ENCODE results near the gene REPS1.
"Not testable (repeated sequence)": the region's sequence is repeated elsewhere in the genome, so short reads cannot be mapped to it uniquely, and the experiment has no call there.

Gene REPS1

DNA sequence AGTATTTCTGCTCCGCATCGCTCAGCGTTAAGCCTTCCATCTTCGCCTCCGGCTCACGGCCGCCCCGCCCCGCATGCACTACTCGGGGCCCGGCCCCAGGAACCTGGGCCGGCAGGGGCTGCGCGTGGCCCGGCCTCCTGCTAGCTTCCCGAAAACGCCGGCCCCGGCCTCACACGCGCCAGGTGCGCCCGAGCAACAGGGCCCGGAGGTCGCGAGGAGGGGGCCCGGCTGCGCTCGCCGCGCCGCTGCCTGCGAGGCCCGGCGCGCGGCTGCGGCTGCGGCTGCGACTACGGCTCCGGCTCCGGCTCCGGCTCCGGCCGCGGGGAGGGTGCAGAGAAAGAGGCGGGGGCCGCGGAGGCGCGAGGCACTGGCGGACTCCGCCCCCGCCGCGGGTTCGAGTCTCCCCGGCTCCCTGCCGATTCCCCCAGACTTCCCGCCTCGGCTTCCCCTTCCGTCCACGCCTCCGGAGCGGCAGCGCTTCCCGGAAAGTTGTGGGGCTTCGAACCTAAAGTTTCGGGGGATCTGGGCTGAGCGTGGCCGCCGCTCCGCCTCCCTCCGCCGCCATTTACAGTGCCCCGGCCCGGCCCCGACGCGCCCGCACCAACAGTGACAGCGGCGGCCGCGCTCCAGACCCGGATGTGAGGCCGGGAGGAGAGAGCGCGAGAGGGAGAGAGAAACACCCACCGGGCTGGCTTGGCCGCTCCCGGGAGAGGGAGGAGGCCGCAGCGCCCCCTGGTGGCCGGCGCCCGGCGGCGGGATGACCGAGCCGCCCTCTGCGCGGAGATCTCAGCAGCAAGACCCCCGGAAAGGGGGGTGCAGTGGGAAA is at the start of gene REPS1:
Gene REPS1, minus strand, starts transcription at position 611 of the 826 bp plus-strand sequence. Its CDS starts 571 bp downstream, at position 40.
- DNase-seq: peak; percentile 91

GRCh38 chr6:139037490-139037889 is 49.4 kb upstream of the REPS1 start:
- DNase-seq: no peak

DNA sequence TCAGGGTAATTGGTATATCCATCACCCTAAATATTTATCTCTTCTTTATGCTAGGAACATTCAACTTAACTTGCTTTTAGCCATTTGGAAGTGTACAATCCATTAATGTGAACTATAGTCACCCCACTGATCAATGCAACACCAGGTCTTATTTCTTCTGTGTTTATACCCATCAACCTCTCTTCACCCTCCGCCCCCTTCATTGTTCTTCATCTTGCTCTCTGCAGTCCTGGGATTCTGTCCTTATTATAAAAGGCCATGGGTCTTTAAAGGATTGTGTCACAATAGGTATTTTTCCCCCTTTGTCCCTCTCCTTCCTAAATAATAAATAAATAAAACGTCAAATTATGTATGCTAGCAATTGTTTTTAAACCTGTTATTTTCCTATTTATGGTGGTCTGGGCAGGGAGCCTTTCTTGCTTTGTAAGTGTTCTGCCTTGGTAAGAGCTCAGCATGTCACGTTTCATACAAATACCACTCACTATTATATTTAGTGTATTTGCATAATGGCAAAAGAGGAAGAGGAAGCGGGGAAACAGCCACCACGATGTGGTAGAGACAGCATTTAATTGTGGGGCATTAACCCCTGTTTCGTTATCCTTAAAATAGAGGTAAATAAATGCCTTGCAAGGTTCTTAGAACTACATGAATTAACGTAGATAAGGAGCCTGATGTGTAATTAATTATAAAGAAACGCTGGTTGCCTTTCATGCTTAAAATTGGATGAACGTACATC is 42.3 kb upstream of the REPS1 start:
- DNase-seq: peak; percentile 34

DNA sequence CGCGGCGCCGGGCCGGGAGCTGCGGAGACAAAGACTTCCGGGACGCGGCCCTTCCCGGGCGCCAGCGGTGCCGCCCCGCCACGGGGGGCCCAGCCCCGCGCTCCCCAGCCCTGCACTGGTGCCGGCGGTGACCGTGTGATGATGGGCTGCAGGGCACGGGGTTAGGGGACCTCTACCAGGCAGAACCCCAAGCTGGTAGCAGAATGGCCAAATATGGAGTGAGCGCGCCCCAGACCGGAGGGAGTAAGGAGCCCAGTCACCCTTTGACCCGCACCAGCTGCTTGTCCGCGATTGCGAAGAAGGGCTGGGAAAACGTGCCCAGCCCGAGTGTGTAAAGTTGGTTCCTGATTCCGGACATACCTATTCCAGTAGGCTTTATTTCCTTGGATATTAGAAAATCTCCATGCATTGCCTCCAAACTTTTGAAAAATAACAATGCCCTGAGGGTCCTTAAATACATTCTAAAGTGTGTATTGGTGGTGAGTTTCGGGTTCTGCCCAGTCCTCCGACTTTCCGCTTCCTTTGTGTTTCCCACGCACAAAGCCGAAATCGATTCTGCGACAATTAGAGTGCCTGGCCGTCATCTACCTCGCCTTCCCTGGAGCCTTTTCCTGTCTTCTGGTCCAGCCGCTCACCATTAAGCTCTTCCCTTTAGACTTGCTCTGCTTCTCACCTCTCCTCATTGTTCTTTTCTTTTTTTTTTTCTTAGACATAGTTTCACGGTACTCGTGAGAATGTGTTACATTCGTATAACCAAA is 41.6 kb upstream of the REPS1 start:
- DNase-seq: no peak

GRCh38 chr6:139028658-139029469 is 40.8 kb upstream of the REPS1 start, which contains the start of gene ABRACL:
Gene ABRACL (plus strand): TSS chr6:139028745. CDS start chr6:139034161, 5,416 bp downstream.
- peak; percentile 77 for DNase-seq

DNA sequence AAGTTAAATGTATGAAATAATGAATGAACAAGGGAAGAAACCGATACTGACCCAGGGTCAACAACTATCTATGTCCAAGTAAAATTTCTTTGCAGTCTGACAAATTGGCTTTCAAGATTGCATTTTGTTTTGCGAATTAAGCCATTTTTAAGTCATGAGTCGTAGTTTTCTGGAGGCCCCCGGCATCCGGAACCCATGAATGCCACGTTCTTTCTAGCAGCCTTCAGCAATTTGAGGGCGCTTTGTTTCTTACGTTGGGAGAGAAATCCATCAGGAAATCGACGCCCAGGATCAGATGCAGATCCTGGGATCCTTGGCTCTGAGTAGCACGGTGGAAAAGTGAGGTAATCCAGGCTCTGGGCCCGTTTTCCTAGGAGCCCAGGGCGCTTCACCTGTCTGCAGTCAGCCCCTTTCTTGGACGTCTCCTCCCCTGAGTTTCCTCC is 40.2 kb upstream of the REPS1 start:
- DNase-seq: no peak

- DNase-seq: peak; percentile 54
These were observed 39.6 kb upstream of the REPS1 start for GRCh38 chr6:139027620-139028182.

DNA sequence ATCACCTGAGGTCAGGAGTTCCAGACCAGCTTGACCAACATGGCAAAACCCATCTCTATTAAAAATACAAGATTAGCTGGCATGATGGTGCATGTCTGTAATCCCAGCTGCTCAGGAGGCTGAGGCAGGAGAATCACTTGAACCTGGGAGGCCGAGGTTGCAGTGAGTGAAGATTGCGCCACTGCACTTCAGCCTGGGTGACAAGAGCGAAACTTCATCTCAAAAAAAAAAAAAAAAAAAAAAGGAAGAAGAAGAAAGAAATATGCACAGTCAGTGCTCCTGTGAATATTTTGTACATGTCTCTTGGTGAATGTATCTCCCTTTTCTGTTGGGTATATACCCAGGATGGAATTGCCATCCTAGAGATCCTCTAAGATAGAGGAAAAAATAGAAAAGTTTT is 37.4 kb upstream of the REPS1 start:
- DNase-seq: not testable (repeated sequence)

GRCh38 chr6:139020689-139021088 is 32.6 kb upstream of the REPS1 start:
- no peak for DNase-seq

DNA sequence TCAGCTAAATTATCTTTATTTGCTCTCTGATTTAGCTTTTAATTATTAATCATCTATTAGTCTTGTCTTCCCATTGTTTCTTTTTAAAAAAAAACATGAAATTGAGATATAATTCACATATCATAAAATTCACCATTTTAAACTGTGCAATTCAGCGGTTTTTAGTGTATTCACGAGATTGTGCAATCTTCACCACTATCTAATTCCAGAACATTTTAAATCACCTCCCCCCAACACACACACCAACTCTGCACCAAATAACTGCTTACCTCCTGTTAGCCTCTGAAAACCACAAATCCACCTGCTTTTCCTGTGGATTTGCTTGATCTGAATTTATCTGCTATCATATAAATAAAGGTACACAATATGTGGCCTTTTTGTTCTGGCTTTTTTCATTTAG is 31.7 kb upstream of the REPS1 start:
- DNase-seq: no peak

DNA sequence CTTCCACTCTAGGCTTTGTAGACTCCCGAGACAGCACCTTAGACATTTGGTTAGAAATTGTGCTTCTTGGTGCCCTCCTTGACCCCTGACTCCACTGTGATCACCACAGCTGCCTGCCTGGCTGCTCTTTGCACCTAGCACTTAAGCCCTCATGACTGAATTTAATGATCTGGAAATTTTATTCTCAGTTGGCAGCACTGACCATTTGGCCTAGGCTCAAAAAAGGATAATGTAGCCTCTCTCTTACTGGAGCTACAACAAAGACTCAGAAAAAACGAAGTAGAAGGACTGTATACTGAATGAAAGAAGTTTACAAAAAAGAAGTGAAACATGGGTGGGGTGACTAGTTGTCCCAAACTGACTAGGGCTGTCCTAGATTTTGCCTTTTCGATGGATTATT is 29.2 kb upstream of the REPS1 start:
- no peak for DNase-seq

DNA sequence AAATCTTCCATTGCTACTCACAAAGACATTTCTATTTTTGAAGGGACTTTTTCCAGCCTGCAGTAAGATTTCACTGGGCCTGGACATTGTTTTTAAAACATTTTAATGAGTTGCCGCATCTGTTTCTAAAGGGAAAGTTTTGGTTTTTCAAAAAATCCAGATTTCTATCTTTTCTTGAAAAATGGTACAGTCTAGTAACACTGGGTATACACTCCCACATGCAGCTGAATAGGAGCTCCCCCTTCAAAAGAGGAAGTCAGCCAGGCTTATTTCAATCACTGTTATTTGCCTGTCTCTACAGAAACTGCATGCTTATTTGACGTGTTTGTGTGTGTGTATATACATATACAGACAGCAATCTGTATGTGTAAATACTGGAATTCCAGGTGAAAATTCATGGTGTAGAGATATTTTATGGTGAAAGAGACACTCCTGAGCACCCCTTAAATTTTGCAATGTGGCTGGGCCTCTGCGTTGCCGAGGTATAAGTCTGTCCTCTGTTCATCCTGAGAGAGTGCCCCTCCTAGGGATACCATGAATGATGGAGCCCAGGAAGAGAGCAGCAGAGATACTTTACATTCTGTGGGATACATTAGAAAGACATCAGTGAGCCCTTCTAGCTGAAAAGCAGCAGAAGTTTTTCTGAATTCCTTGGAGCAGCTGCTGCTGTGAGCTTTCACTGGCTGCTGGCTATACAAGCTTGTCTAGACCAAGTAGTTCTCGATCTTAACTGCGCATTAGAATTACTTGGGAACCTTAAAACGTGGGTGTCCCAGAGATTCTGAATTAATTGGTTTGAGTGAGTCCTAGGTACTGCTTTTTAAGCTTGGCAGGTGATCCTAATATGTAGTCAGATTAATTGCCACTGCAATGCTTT is 28.5 kb upstream of the REPS1 start:
- DNase-seq: no peak

- no peak for DNase-seq
These were observed 26.9 kb upstream of the REPS1 start for GRCh38 chr6:139014945-139015344.

GRCh38 chr6:139013185-139013800 is 25.2 kb upstream of the REPS1 start:
- DNase-seq: no peak

DNA sequence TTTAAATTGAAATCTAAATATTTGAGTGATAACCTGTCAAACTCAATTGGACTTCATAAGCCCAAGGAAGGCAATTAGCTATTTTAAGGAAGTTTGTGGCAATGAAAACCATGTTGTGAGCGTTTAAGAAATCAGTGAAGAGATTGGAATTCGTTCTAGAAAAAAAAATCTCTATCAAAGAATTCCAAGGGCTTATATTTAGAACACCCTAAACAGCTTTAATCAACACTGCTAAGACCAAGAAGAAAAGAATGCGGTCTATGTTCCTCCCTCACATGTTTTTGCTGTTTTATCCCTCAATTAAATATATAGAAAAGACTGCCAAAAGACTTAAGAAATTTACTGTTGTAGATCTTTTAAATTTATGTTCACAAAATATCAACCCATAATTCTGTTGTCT is 23.9 kb upstream of the REPS1 start:
- DNase-seq: no peak

- DNase-seq: no peak
These were observed 22.6 kb upstream of the REPS1 start for GRCh38 chr6:139010674-139011073.

DNA sequence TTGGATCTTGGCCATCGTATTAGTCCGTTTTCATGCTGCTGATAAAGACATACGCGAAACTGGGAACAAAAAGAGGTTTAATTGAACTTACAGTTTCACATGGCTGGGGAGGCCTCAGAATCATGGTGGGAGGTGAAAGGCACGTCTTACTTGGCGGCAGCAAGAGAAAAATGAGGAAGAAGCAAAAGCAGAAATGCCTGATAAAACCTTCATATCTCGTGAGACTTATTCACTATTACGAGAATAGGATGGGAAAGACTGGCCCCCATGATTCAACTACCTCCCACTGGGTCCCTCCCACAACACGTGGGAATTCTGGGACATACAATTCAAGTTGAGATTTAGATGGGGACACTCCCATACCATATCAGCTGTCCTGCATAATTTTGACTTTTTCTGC is 20.1 kb upstream of the REPS1 start:
- no peak for DNase-seq

DNA sequence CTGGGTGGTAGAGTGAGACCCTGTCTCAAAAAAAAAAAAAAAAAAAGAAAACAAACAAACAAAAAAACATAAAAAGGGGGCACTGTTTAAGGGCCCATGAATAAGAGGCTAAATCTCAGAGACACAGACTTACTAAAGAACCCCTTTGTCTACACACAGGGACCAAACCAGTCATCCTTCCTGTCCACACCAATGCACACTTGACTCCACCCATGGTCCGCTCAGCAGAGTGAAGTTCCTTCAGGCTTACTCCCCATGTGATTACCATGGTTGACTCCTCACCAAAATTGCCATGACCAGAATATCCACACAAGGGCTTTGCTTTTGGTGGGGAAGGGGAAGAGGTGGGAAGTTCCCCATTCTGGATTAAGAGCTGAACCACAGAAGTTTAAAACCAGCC is 19.4 kb upstream of the REPS1 start:
- no peak for DNase-seq

DNA sequence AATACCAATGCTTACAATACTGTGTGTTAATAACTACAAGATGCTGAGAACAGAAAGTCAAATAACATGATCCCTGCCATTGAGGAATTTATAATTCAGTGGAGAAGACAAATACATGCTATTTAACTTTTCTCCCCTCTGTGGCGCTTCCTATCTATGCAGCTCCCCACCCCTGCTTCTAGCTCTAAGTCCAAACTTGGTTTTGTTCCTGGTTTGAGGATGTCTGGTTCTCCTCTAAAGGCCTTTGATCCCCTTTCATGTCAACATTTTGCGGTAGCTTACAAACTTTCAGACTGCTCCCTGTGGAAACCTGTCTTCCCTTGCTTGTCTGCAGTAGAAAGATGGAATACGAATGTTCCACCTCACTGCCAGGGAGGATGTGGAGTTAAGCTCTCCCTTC is 18.4 kb upstream of the REPS1 start:
- DNase-seq: no peak

GRCh38 chr6:139003751-139004150 is 15.7 kb upstream of the REPS1 start:
- no peak for DNase-seq
